Hepatocyte (in vitro differentiated cells): Measurements from ENCODE around the gene TMEM161A.

Experiments used
- CTCF ChIP-seq: fragments of 200-600 bp; sonication (generic); IDR thresholded peaks from 2 replicates; pipeline ENCODE4 v1.5.1; 2016; ENCODE audit warnings: antibody characterized with exemption, mild to moderate bottlenecking; ENCODE audit not compliant: poor library complexity
- EZH2 ChIP-seq: fragments of 200-600 bp; sonication (generic); IDR thresholded peaks from 2 replicates; pipeline ENCODE4 v1.6.1; 2016; ENCODE audit warnings: antibody characterized with exemption, mild to moderate bottlenecking, borderline replicate concordance
- EZH2phosphoT487 ChIP-seq: fragments of 200-600 bp; sonication (generic); IDR thresholded peaks from one replicate; pipeline ENCODE4 v1.6.1; 2018; ENCODE audit warnings: antibody characterized with exemption, mild to moderate bottlenecking, low read depth, moderate library complexity; ENCODE audit not compliant: unreplicated experiment, severe bottlenecking

- TF ChIP-seq EZH2 (no peak), CTCF (no peak), EZH2phosphoT487 (no peak)
These were observed 61.2 kb downstream of the TMEM161A start for GRCh38 chr19:19077103-19077502.
